ENCODE results near the gene PSME3IP1. TPM values are rescaled to one million over a fixed set of nuclear protein-coding genes. Genes with fewer than 3 reads are reported as not detected.

PSME3IP1 gene, protein sequence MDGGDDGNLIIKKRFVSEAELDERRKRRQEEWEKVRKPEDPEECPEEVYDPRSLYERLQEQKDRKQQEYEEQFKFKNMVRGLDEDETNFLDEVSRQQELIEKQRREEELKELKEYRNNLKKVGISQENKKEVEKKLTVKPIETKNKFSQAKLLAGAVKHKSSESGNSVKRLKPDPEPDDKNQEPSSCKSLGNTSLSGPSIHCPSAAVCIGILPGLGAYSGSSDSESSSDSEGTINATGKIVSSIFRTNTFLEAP
- total RNA-seq (2014; rRNA removed; shearing (Covaris generic); ENCODE audit: low replicate concordance), result 164 and 294 TPM in 2 replicates

DNA sequence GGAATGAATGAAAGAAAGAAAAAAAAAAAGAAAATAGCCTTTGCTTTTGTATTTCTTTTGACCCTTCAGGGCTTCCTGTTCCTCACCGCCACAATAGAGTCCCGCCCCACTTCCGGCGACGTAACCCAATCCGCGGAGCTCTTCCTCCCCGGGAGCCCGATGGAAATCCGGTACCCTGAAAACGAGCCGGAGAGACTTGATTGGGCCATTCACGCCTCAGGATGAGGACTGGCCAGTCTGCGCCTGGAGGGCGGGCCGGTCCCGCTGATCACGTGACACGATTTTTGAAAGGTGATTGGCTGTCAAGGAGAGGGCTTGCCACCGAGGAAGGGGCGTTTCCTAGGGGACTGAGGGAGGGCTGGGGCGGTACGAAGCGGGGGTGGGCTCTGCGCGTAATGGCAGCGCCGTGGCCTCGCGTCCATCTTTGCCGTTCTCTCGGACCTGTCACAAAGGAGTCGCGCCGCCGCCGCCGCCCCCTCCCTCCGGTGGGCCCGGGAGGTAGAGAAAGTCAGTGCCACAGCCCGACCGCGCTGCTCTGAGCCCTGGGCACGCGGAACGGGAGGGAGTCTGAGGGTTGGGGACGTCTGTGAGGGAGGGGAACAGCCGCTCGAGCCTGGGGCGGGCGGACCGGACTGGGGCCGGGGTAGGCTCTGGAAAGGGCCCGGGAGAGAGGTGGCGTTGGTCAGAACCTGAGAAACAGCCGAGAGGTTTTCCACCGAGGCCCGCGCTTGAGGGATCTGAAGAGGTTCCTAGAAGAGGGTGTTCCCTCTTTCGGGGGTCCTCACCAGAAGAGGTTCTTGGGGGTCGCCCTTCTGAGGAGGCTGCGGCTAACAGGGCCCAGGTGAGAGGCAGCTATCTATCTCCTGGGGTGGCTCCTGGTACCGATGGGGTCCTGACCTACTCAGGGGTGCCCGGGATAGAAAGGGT, at the start of gene PSME3IP1, which contains the start of gene RSPRY1:
PSME3IP1 (minus strand) TSS at position 95 of the 927 bp plus-strand sequence. CDS start 12,185 bp downstream, outside the sequence.
RSPRY1 (plus strand) TSS at position 385 of the 927 bp plus-strand sequence. CDS start 18,330 bp downstream, outside the sequence.
- Histone ChIP-seq H3K9me3 (peaks cover 15% of the 10 kb centered on the region), H3K27me3 (no peaks in the 10 kb centered on the region), H3K4me3 (peak within 1 kb of the TSS; percentile 97), H3K36me3 (peaks cover 11% of the 10 kb centered on the region)
- DNase-seq, result peak; percentile 100

DNA sequence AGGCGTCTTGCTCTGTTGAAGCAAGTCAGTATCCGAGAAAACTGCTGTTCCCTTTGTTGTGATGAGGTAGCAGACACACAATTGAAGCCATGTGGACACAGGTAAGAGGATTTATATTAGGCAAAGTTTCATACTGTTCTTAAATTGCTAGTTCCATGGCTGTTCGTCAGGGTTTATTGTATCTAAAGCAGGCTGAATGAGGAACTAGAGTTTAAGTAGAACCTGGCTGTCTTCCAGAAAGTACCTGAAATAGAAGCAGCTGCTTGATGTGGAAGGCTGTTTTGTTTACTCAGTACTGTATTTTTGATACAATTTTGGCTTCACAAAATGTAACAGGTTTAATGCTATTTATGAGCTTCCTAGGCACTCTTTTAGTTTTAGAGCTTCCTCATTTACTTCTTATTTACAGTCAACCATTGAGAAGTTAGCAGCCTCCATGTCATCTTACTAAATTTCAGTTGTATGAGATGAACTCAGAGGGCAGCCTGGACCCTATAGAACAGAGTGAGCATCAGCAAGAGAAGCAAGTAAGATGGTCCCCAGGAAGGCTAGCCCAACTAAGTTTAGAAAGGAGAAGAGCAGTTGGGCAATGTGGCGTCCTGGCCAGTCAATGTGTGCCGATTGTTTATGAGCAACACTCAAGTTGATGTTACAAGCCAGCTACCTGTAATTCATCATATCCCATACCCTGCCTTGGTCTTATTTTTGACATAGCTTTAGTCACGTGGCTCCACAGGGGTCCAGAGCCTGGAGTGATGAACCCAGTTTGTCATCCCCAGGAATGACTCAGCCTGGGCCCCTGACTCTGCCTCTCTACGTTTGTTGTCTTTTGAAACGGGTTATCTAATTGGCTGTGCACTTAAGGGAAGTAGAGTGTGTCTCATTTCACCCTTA, 49.5 kb upstream of the PSME3IP1 start:
- Histone ChIP-seq H3K36me3 (peaks cover 90% of the 10 kb centered on the region), H3K4me3 (no peak overlapping the region), H3K9me3 (0 out of 2 replicates have a peak, but pooled peaks cover 3% of the 10 kb centered on the region), H3K27me3 (no peaks in the 10 kb centered on the region)
- peak; percentile 84 for DNase-seq

DNA sequence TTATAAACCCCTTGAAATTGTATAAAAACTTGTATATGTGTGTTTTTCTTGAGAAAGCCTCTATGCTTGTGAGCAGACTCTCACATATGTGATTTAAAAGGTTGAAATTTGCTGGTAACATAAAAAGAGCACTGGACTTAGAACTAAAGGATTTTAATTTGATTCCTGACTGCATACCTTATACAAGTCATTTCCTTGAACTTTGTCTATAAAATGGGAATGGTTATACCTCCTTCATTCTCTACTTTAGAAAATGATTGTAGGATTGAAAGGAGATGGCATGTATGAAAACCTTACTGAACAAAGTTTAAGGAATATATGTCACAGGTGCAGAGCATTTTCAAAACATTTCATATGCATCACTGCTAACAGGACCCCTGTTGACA, 48.9 kb upstream of the PSME3IP1 start:
- no peaks in the 10 kb centered on the region for H3K27me3 ChIP-seq
- no peak for DNase-seq
- H3K36me3 ChIP-seq, result peaks cover 91% of the 10 kb centered on the region
- H3K4me3 ChIP-seq, result no peak overlapping the region
- 0 out of 2 replicates have a peak, but pooled peaks cover 3% of the 10 kb centered on the region for H3K9me3 ChIP-seq

DNA sequence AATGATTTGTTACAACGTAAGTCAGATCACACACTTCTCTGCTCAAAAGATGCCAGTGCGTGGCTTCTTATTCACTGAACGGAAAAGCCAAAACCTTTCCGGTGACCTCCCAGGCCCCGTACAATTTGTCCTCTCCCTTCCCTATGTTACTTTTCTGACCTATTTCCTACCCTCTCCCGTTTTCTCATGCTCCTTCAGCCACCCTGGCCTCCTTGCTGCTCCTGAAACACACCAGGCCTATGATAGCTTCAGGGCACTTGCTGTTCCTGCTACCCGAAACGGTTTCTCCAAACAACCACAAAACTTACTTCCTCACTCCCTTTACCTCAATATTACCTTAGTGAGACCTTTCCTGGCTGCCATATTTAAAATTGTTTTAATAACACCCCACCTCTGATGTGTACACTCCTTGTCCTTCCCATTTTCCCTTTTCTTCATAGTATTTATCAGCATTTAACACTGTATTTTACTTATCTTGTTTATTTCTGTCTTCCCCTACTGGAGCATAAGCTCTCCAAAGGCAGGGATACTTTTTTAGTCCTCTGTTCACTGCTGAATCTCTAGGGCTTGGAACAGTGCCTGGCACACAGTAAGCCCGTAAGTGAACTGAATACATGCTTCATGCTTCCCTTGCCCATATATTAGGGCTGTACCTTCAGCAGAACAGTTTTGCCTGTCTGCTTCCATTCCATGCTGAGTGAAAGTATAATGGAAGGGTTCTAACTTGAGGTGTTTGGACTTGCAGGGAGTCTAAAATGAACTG, 48.3 kb upstream of the PSME3IP1 start:
- Histone ChIP-seq H3K27me3 (no peaks in the 10 kb centered on the region), H3K36me3 (peaks cover 89% of the 10 kb centered on the region), H3K4me3 (no peak overlapping the region), H3K9me3 (0 out of 2 replicates have a peak, but pooled peaks cover 3% of the 10 kb centered on the region)
- no peak for DNase-seq

DNA sequence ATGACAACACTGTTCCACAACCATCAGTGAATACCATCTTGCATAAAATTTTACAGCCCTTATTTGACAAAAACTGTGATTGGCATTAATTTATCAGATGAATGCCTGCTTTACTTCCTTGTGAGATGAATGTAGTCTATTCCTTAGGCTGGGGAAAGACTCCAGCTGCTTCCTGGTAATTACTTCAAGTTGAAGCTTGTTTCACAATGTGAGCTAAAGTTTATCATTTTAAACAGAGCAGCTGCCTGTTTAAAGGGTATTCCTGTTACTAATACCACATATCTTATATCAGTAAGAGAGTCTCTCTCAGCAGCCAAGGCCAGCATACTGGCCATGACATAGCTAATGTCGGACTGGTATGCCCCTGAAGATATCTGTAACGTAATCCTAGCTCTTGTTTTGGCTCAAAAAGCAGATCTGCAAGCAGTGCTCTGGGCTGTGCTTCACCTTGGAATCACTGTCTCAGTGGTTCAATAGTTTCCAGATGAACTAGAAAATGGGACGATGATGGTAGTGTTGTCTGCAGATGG, 46.0 kb upstream of the PSME3IP1 start:
- Histone ChIP-seq H3K4me3 (no peak overlapping the region), H3K9me3 (0 out of 2 replicates have a peak, but pooled peaks cover 3% of the 10 kb centered on the region), H3K27me3 (no peaks in the 10 kb centered on the region), H3K36me3 (peaks cover 91% of the 10 kb centered on the region)
- no peak for DNase-seq

DNA sequence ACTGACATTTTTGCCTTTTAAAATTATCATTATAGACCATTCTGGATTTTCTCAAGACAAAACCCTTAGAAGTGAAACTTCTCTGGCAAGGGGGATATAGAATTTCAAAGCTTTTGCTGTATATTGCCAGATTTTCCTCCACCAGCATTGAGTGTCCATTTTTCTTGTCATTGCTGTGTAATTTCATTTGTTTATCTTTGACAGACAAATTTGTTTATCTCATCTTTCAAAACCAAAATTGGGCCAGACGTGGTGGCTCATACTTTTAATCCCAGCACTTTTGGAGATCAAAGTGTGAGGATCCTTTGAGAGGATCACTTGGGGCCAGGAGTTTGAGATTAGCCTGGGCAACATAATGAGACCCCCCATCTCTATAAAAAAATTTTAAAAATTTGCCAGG, 43.2 kb upstream of the PSME3IP1 start:
- Histone ChIP-seq H3K27me3 (no peaks in the 10 kb centered on the region), H3K9me3 (no peaks in the 10 kb centered on the region), H3K4me3 (no peak overlapping the region), H3K36me3 (peaks cover 91% of the 10 kb centered on the region)
- DNase-seq, result no peak

DNA sequence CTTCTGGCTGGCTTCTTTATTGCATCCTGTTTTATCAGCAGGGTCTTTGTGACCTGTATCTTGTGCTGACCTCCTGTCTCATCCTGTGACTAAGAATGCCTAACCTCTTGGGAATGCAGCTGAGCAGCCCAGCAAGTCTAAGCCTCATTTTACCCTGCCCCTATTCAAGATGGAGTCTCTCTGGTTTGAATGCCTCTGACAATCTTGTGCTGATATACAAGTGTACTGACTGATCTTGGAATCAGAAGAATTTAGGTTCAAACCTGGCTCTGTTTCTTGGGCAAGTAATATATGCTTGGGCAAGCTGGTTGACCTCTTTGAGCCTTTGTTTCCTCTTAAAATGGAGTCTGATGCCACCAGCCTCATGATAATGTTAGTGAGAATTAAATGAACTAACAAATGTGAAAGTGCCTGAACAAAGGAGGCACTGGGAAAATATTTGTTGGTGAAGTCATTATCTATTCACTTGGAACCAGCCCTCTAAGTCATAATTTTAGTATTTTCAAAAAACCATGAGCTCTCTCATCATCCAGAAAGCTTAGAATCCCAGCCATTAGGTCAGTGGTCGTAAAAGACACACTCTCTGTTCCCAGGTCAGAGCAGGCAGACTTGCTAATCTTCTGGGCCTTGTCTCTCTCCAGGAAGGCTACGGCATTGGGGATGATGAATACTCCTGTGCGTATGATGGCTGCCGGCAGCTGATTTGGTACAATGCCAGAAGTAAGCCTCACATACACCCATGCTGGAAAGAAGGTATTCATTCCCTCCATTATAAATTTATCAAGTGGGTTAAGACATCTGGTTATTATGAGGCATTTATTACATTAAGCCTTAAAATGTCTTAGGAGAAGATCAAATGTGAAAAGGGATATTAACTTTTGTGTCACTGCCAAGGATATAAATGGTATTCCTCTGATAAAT, 41.1 kb upstream of the PSME3IP1 start:
- Histone ChIP-seq H3K27me3 (no peaks in the 10 kb centered on the region), H3K9me3 (no peaks in the 10 kb centered on the region), H3K36me3 (peaks cover 93% of the 10 kb centered on the region), H3K4me3 (no peak overlapping the region)
- DNase-seq, result no peak

DNA sequence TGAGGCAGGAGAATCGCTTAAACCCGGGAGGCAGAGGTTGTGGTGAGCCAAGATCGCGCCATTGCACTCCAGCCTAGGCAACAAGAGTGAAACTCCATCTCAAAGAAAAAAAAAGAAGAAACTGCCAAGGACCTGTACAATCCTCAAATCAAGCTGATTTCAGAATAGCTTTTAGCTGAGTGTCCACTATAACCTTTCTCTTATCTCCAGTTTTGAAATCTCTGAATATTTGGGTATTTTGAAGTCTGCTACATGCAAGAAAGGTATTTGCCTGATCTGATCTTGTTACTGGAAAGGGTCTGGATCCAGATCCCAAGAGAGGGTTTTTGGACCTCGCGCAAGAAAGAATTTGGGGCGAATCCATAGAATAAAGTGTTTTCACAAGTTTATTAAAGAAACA, 40.1 kb upstream of the PSME3IP1 start:
- Histone ChIP-seq H3K36me3 (peaks cover 93% of the 10 kb centered on the region), H3K27me3 (no peaks in the 10 kb centered on the region)
- DNase-seq, result no peak

DNA sequence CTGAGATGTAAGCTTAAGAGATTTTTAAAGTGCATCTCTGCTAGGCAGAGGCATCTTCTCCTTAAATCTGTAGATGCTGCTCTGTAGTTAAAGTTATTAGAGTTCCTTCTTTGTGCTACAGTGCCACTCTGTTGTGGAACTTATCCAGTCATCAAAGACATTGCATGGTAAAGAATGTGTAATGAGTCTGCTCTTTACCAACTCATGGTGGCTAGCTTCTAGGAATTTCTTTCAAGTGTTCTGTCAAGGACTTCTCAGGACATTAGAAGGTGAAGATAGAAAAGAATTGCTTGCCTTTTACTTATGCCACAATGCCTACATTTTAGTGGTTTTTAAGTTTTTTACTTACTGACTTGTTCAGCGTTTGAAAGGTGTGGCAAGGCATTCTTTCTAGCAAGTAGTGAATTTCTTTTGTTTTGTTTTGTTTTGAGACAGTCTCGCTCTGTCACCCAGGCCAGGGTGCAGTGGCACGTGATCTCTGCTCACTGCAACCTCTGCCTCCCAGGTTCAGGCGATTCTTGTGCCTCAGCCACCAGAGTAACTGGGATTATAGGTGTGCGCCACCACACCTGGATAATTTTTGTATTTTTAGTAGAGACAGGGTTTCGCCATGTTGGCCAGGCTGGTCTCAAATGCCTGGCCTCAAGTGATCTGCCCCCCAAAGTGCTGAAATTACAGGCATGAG, 39.0 kb upstream of the PSME3IP1 start:
- no peaks in the 10 kb centered on the region for H3K9me3 ChIP-seq
- peaks cover 94% of the 10 kb centered on the region for H3K36me3 ChIP-seq
- DNase-seq, result no peak
- no peaks in the 10 kb centered on the region for H3K27me3 ChIP-seq
- no peak overlapping the region for H3K4me3 ChIP-seq

More for the DNA sequence above, 40.1 kb upstream of the PSME3IP1 start:
- no peak overlapping the region for H3K4me3 ChIP-seq
- no peaks in the 10 kb centered on the region for H3K9me3 ChIP-seq

DNA sequence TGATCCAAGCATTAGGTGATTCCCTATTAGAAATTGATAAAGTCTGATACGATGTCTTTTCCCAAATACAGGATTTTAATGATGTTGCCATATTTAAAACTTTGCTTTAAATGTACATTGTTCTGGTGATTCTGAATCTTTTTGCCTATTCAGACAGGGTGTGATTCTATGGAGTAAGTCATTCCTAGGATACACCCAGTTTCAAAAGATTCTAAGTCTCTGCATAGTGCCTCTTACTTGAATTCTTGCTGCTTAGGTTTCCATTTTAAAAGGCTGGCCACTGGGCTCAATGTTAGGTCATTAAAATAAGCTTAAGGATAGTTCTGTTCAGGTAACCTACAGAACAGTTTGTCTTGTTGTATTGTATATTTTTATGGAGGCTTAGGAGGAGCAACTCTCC, 37.2 kb upstream of the PSME3IP1 start:
- peaks cover 97% of the 10 kb centered on the region for H3K36me3 ChIP-seq
- H3K4me3 ChIP-seq, result no peak overlapping the region

DNA sequence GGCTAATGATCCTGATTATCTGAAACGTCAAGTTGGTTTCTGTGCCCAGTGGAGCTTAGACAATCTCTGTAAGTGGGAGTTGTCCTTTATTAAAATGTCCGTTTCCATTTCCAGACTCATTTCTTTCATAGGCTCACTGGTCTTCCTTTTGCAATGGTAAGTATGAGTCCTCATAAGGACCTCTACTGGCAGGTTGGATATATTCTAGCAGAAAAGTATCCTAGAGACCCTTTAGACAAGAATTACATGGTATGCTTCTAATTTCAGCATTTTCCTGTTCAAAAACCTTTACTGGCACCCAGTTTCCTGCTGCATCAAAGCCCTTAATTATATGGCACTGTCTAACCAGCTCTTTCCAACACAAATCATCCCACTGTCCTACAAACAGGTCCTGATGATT, 31.1 kb upstream of the PSME3IP1 start:
- H3K36me3 ChIP-seq, result peaks cover 97% of the 10 kb centered on the region

More for the DNA sequence above, 37.2 kb upstream of the PSME3IP1 start:
- no peak for DNase-seq
- H3K27me3 ChIP-seq, result no peaks in the 10 kb centered on the region
- peaks cover 7% of the 10 kb centered on the region for H3K9me3 ChIP-seq

DNA sequence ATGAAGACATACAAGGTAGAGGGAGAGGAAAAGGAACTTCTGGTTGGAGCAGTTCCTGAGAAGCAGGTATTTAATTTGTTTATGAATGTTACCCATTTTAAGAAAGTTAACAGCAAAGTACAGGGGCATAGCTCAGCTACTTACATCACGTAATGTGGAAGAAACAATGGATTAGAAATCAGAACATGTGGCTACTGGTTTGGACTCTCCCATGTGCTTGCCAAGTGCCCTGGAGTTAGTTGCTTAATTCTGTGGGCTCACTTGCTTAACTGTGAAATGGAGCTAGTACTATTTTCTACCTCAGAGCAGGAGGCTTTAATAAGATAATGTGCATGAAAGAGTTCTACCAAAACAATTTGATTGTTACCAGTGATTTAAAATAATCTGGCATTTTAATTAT, 27.6 kb upstream of the PSME3IP1 start:
- peaks cover 92% of the 10 kb centered on the region for H3K36me3 ChIP-seq
- H3K9me3 ChIP-seq, result peaks cover 23% of the 10 kb centered on the region
- no peaks in the 10 kb centered on the region for H3K27me3 ChIP-seq
- DNase-seq, result no peak
- H3K4me3 ChIP-seq, result no peak overlapping the region

More for the DNA sequence above, 31.1 kb upstream of the PSME3IP1 start:
- Histone ChIP-seq H3K4me3 (no peak overlapping the region), H3K27me3 (no peaks in the 10 kb centered on the region), H3K9me3 (peaks cover 27% of the 10 kb centered on the region)
- DNase-seq, result no peak

DNA sequence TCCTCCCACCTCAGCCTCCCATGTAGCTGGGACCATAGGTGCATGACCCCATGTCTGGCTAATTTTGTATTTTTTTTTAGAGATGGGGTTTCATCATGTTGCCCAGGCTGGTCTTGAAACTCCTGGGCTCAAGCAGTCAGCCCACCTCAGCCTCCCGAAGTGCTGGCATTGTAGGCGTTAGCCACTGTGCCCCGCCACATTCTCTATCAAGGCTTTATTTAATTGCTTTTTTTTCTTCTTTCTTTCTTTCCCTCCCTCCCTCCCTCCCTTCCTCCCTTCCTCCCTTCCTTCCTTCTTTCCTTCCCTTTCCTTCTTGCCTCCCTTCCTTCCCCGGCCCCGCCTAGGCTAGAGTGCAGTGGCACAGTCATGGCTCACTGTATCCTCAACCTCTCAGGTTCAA, 23.9 kb upstream of the PSME3IP1 start:
- H3K27me3 ChIP-seq, result no peaks in the 10 kb centered on the region
- 0 out of 2 replicates have a peak, but pooled peaks cover 2% of the 10 kb centered on the region for H3K9me3 ChIP-seq
- peaks cover 87% of the 10 kb centered on the region for H3K36me3 ChIP-seq
- DNase-seq, result no peak
- H3K4me3 ChIP-seq, result no peak overlapping the region

DNA sequence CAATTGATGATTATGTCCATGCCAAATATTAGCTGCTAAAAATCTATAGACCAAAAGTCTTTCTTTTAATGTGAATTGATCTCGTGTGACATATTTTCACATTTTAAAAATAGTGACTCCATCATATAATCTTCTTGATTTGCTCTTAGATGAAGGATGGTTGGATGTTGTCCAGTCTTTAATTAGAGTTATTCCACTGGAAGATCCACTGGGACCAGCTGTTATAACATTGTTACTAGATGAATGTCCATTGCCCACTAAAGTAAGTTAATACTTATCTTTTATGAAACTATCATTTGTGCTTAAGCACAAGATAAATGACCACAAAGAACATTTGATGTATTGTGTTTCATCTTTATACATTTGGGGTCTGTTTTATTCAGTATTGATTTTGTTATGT, 23.1 kb upstream of the PSME3IP1 start:
- 0 out of 2 replicates have a peak, but pooled peaks cover 2% of the 10 kb centered on the region for H3K9me3 ChIP-seq
- H3K27me3 ChIP-seq, result no peaks in the 10 kb centered on the region
- no peak for DNase-seq
- H3K36me3 ChIP-seq, result peaks cover 83% of the 10 kb centered on the region
- H3K4me3 ChIP-seq, result no peak overlapping the region

Data from MG63 (cell line).